Liver (tissue), 9 donors: ENCODE data around the gene TMED6. TPM values are rescaled to one million over a fixed set of nuclear protein-coding genes. Genes with fewer than 3 reads are reported as not detected.

Experiments
- DNase-seq: peaks from one replicate; pipeline ENCODE4 v3.0.0-alpha.2; 2017; ENCODE audit warnings: low spot score
- H3K27ac ChIP-seq, 2 donors: one replicate each; pipeline ENCODE4 v1.7.0; 2013; ENCODE audit warnings: inconsistent platforms in 2 of 2, low read length in 2 of 2, control low read depth in 1 of 2, low read depth in 1 of 2, mild to moderate bottlenecking in 1 of 2
- H3K27me3 ChIP-seq, 4 donors: one replicate each; pipeline versions ENCODE4 v1.6.1 to v1.7.0; 2013; ENCODE audit warnings: low read length in 3 of 4, inconsistent platforms in 1 of 4, mild to moderate bottlenecking in 1 of 4, moderate library complexity in 1 of 4; ENCODE audit not compliant: control insufficient read depth in 4 of 4, insufficient read depth in 4 of 4
- H3K36me3 ChIP-seq, 4 donors: one replicate each; pipeline versions ENCODE4 v1.6.1 to v1.7.0; 2013; ENCODE audit warnings: low read length in 3 of 4, mild to moderate bottlenecking in 3 of 4, low read depth in 1 of 4, moderate library complexity in 1 of 4; ENCODE audit not compliant: control insufficient read depth in 4 of 4, insufficient read depth in 3 of 4
- H3K4me1 ChIP-seq, 4 donors: one replicate each; pipeline versions ENCODE4 v1.6.1 to v1.7.0; 2013; ENCODE audit warnings: low read length in 3 of 4, mild to moderate bottlenecking in 3 of 4, moderate library complexity in 1 of 4; ENCODE audit not compliant: control insufficient read depth in 4 of 4, insufficient read depth in 4 of 4
- H3K4me3 ChIP-seq, 3 donors: one replicate each; pipeline versions ENCODE4 v1.6.1 to v1.7.0; 2013; ENCODE audit warnings: low read length in 3 of 3, control low read depth in 1 of 3, low read depth in 1 of 3, mild to moderate bottlenecking in 1 of 3
- H3K9ac ChIP-seq, 2 donors: one replicate each; pipeline ENCODE4 v1.7.0; 2013; ENCODE audit warnings: low read length in 2 of 2, mild to moderate bottlenecking in 2 of 2, moderate library complexity in 2 of 2, control low read depth in 1 of 2, low read depth in 1 of 2
- H3K9me3 ChIP-seq, 4 donors: one replicate each; pipeline versions ENCODE4 v1.6.1 to v1.7.0; 2013; ENCODE audit warnings: low read length in 3 of 4; ENCODE audit not compliant: control insufficient read depth in 4 of 4
- ATF3 ChIP-seq: IDR thresholded peaks from 2 replicates; pipeline ENCODE4 v1.6.1; 2016; ENCODE audit warnings: antibody characterized with exemption
- CTCF ChIP-seq: fragments of 150-350 bp; IDR thresholded peaks from 2 replicates; pipeline ENCODE4 v1.5.1; 2017; ENCODE audit warnings: improper control_type of control experiment, low read depth, low read length; ENCODE audit not compliant: missing input control
- FOXA1 ChIP-seq: IDR thresholded peaks from 2 replicates; pipeline ENCODE4 v1.6.1; 2016; ENCODE audit warnings: antibody characterized with exemption
- GABPA ChIP-seq, 2 donors: IDR thresholded peaks in 1 of 2; conservative IDR thresholded peaks in 1 of 2; 2 replicates each; pipeline ENCODE4 v1.6.1; 2016; ENCODE audit warnings: antibody characterized with exemption in 2 of 2, mild to moderate bottlenecking in 1 of 2, moderate library complexity in 1 of 2
- HNF4A ChIP-seq, 2 donors: conservative IDR thresholded peaks; 2 replicates each; pipeline ENCODE4 v1.6.1; 2016; ENCODE audit warnings: antibody characterized with exemption in 2 of 2, mild to moderate bottlenecking in 2 of 2
- HNF4G ChIP-seq: IDR thresholded peaks from 2 replicates; pipeline ENCODE4 v1.6.1; 2016; ENCODE audit warnings: antibody characterized with exemption
- JUND ChIP-seq, 2 donors: IDR thresholded peaks; 2 replicates each; pipeline ENCODE4 v1.6.1; 2016; ENCODE audit warnings: antibody characterized with exemption in 2 of 2
- MAX ChIP-seq: IDR thresholded peaks from 2 replicates; pipeline ENCODE4 v1.6.1; 2016; ENCODE audit warnings: antibody characterized with exemption
- RAD21 ChIP-seq, 2 donors: IDR thresholded peaks; 2 replicates each; pipeline ENCODE4 v1.6.1; 2016; ENCODE audit warnings: antibody characterized with exemption in 2 of 2, mild to moderate bottlenecking in 2 of 2
- REST ChIP-seq: IDR thresholded peaks from 2 replicates; pipeline ENCODE4 v1.6.1; 2016; ENCODE audit warnings: antibody characterized with exemption, mild to moderate bottlenecking
- RXRA ChIP-seq, 2 donors: IDR thresholded peaks; 2 replicates each; pipeline ENCODE4 v1.6.1; 2017 to 2018; ENCODE audit warnings: antibody characterized with exemption in 2 of 2, mild to moderate bottlenecking in 1 of 2
- SP1 ChIP-seq: IDR thresholded peaks from 2 replicates; pipeline ENCODE4 v1.6.1; 2018; ENCODE audit warnings: antibody characterized with exemption, mild to moderate bottlenecking
- TAF1 ChIP-seq: conservative IDR thresholded peaks from 2 replicates; pipeline ENCODE4 v1.6.1; 2016; ENCODE audit warnings: antibody characterized with exemption, mild to moderate bottlenecking
- YY1 ChIP-seq: IDR thresholded peaks from 2 replicates; pipeline ENCODE4 v1.6.1; 2016; ENCODE audit warnings: antibody characterized with exemption, mild to moderate bottlenecking
- WGBS: extraction: QIAGEN DNeasy Blood & Tissue Kit; methylation state at CpG from one replicate; pipeline ENCODE4 v1.1.7; 2013; 5-methylcytosine and 5-hydroxymethylcytosine counted together
- polyA plus RNA-seq, 2 donors: library from polyadenylated mRNA; stranded (reverse) in 1 of 2; unstranded in 1 of 2; fragments of 200-250 nt in 1 of 2; fragments of >200 nt in 1 of 2; fragmentation: Nextera tagmentation in 1 of 2; extraction: Ambion mirVana in 1 of 2; gene quantifications; one replicate each; pipeline versions ENCODE4 v1.2.1 to v1.2.3, GENCODE V29; 2013 to 2015
- total RNA-seq, 2 donors: library from RNA; depleted of rRNA; stranded (reverse); fragments of >200 nt; gene quantifications; one replicate each; pipeline ENCODE4 v1.2.3, GENCODE V29; 2014
- donor health status: healthy.
- donor health status: healthy.
- donor health status: healthy.
- donor health status: healthy.
- donor health status: healthy.

The TMED6 gene
- total and polyA plus RNA-seq, 4 donors: 0.18 to 46.2 (median 11.0) TPM

GRCh38 chr16:69340095-69340644 is 11.4 kb downstream of the TMED6 start:
- Histone ChIP-seq H3K9ac (peak overlapping the region; percentile 15 to 67), H3K36me3 (peaks cover 1 to 35% (median 29%) of the 10 kb centered on the region in 4 donors), H3K4me3 (peak overlapping the region; percentile 69 to 95 (median 94)), H3K27ac (peak overlapping the region; percentile 90), H3K27me3 (no peaks in the 10 kb centered on the region), H3K9me3 (no peaks in the 10 kb centered on the region), H3K4me1 (peaks cover 7 to 35% (median 19%) of the 10 kb centered on the region in 4 donors)
- DNase-seq: no peak
- 8% methylated on average over 16 of the region's 16 CpGs for WGBS
- TF ChIP-seq MAX: no peak
- no peak for TF ChIP-seq HNF4A (conservative IDR thresholded peaks at IDR 0.05)
- TF ChIP-seq RAD21 (IDR thresholded peaks at IDR 0.05): no peak
- no peak for TF ChIP-seq CTCF
- no peak for TF ChIP-seq GABPA (IDR thresholded peaks at IDR 0.05 in 1 of 2, conservative IDR thresholded peaks at IDR 0.05 in 1 of 2)
- TF ChIP-seq JUND (IDR thresholded peaks at IDR 0.05): no peak
- TF ChIP-seq REST: no peak
- no peak for TF ChIP-seq FOXA1

- WGBS: under 1% methylated on average over 77 of the region's 77 CpGs
- peak; percentile 94 for DNase-seq
- no peaks in the 10 kb centered on the region for H3K27me3 ChIP-seq
- peak within 1 kb of the TSS; percentile 69 to 95 (median 94) for H3K4me3 ChIP-seq
- peaks cover 7 to 35% (median 20%) of the 10 kb centered on the region in 4 donors for H3K4me1 ChIP-seq
- H3K36me3 ChIP-seq: peaks cover 6 to 42% (median 36%) of the 10 kb centered on the region in 4 donors
- H3K27ac ChIP-seq: peak within 1 kb of the TSS; percentile 90
- H3K9me3 ChIP-seq: no peaks in the 10 kb centered on the region
- peak within 1 kb of the TSS; percentile 85 to 91 for H3K9ac ChIP-seq
- peak; percentile 83 for TF ChIP-seq TAF1
- peak; percentile 31 for TF ChIP-seq HNF4G
- TF ChIP-seq RXRA (IDR thresholded peaks at IDR 0.05): peak; percentile 59 to 70
- peak; percentile 98 for TF ChIP-seq MAX
- peak; percentile 98 for TF ChIP-seq YY1
- TF ChIP-seq RAD21 (IDR thresholded peaks at IDR 0.05): peak; percentile 75
- TF ChIP-seq REST: peak; percentile 91
- TF ChIP-seq CTCF: peak; percentile 92
- no peak for TF ChIP-seq ATF3
- TF ChIP-seq GABPA (IDR thresholded peaks at IDR 0.05 in 1 of 2, conservative IDR thresholded peaks at IDR 0.05 in 1 of 2): peak; percentile 97 to 99
- TF ChIP-seq FOXA1: peak; percentile 65
- peak in 1 of 2 donors; percentile 53 for TF ChIP-seq JUND (IDR thresholded peaks at IDR 0.05)
- TF ChIP-seq SP1: peak; percentile 84
Measured at GRCh38 chr16:69339289-69340094, 12.1 kb downstream of the TMED6 start, which contains the start of the genes COG8 and NIP7. TSS of gene COG8 (minus strand) at chr16:69339564. CDS start at chr16:69339552, 12 bp downstream. TSS of gene NIP7 (plus strand) at chr16:69339772. CDS start at chr16:69339830, 58 bp downstream.
